Neural cell (in vitro differentiated cells): Measurements from ENCODE around the gene HMCN2. TPM values are rescaled to one million over a fixed set of nuclear protein-coding genes. Genes with fewer than 3 reads are reported as not detected.

Experiments used
- H2AFZ ChIP-seq: fragments of 200-600, 300-800 bp; sonication (generic), shearing (Covaris generic); 2 replicates; pipeline ENCODE4 v1.6.0; 2014; ENCODE audit warnings: low read depth, mild to moderate bottlenecking, antibody characterized with exemption, low read length, moderate library complexity
- H3F3A ChIP-seq: fragments of 200-600 bp; shearing (Covaris generic); 2 replicates; pipeline ENCODE4 v1.6.1; 2016; ENCODE audit warnings: mild to moderate bottlenecking, moderate library complexity, mixed read lengths, antibody characterized with exemption, low read length; ENCODE audit not compliant: insufficient read depth, poor library complexity, severe bottlenecking
- H3K27ac ChIP-seq: fragments of 200-600, 300-800 bp; sonication (generic), shearing (Covaris generic); 2 replicates; pipeline ENCODE4 v1.5.1; 2014; ENCODE audit warnings: mild to moderate bottlenecking, low read length, moderate library complexity
- H3K27me3 ChIP-seq: fragments of 300-800, 200-600 bp; sonication (generic), shearing (Covaris generic); 2 replicates; pipeline ENCODE4 v1.6.0; 2014; ENCODE audit warnings: mild to moderate bottlenecking, low read depth, low read length, moderate library complexity; ENCODE audit not compliant: insufficient read depth
- H3K36me3 ChIP-seq: fragments of 300-800, 200-600 bp; sonication (generic), shearing (Covaris generic); 2 replicates; pipeline ENCODE4 v1.5.1; 2014; ENCODE audit warnings: mild to moderate bottlenecking, antibody characterized with exemption, low read length, moderate library complexity; ENCODE audit not compliant: insufficient read depth
- H3K4me2 ChIP-seq: fragments of 300-800, 200-600 bp; sonication (generic), shearing (Covaris generic); 2 replicates; pipeline ENCODE4 v1.6.0; 2014; ENCODE audit warnings: mild to moderate bottlenecking, low read length
- H3K4me3 ChIP-seq: fragments of 300-800, 200-600 bp; sonication (generic), shearing (Covaris generic); 2 replicates; pipeline ENCODE4 v1.5.1; 2014; ENCODE audit warnings: mild to moderate bottlenecking, low read length, moderate library complexity
- H3K79me2 ChIP-seq: fragments of 200-600 bp; shearing (Covaris generic); replicated peaks from 2 replicates; pipeline ENCODE4 v1.6.0; 2014; ENCODE audit warnings: mild to moderate bottlenecking, low read length, moderate library complexity; ENCODE audit not compliant: insufficient read depth
- H3K9ac ChIP-seq: fragments of 300-800, 200-600 bp; sonication (generic), shearing (Covaris generic); 2 replicates; pipeline ENCODE4 v1.6.1; 2016; ENCODE audit warnings: mild to moderate bottlenecking, low read length, mixed read lengths
- H3K9me2 ChIP-seq: fragments of 200-600 bp; shearing (Covaris generic); 2 replicates; pipeline ENCODE4 v1.6.1; 2016; ENCODE audit warnings: mild to moderate bottlenecking, low read length, mixed read lengths; ENCODE audit not compliant: insufficient read depth
- H3K9me3 ChIP-seq: fragments of 200-600, 300-800 bp; sonication (generic), shearing (Covaris generic); 2 replicates; pipeline ENCODE4 v1.6.1; 2016; ENCODE audit warnings: mild to moderate bottlenecking, mixed run types, low read length, moderate library complexity, mixed read lengths
- H4K20me1 ChIP-seq: fragments of 200-600 bp; shearing (Covaris generic); 2 replicates; pipeline ENCODE4 v1.6.1; 2016; ENCODE audit warnings: mild to moderate bottlenecking, mixed run types; ENCODE audit not compliant: insufficient read depth
- EP300 ChIP-seq: fragments of 450-650 bp; conservative IDR thresholded peaks from 2 replicates; pipeline ENCODE4 v1.6.1; 2014; ENCODE audit warnings: antibody characterized with exemption, mild to moderate bottlenecking, moderate library complexity; ENCODE audit not compliant: poor library complexity, severe bottlenecking
- EZH2 ChIP-seq: fragments of 200-600, 300-800 bp; shearing (Covaris generic), sonication (generic); IDR thresholded peaks from 2 replicates; pipeline ENCODE4 v1.6.1; 2014; ENCODE audit warnings: antibody characterized with exemption, low read length, borderline replicate concordance, mild to moderate bottlenecking; ENCODE audit not compliant: insufficient read depth, poor library complexity, severe bottlenecking
- MXI1 ChIP-seq: fragments of 450-650 bp; conservative IDR thresholded peaks from 2 replicates; pipeline ENCODE4 v1.6.1; 2014; ENCODE audit warnings: antibody characterized with exemption, mild to moderate bottlenecking; ENCODE audit not compliant: poor library complexity, severe bottlenecking
- POLR2AphosphoS5 ChIP-seq: IDR thresholded peaks from 2 replicates; pipeline ENCODE4 v1.6.1; 2012
- RAD21 ChIP-seq: fragments of 450-650 bp; conservative IDR thresholded peaks from 2 replicates; pipeline ENCODE4 v1.6.1; 2014; ENCODE audit warnings: antibody characterized with exemption, mild to moderate bottlenecking, moderate library complexity
- SMC3 ChIP-seq: fragments of 450-650 bp; conservative IDR thresholded peaks from 2 replicates; pipeline ENCODE4 v1.6.1; 2014; ENCODE audit warnings: antibody characterized with exemption, mild to moderate bottlenecking, moderate library complexity; ENCODE audit not compliant: poor library complexity
- TAF1 ChIP-seq: IDR thresholded peaks from 2 replicates; pipeline ENCODE4 v1.6.1; 2012; ENCODE audit warnings: low read depth
- polyA plus RNA-seq: library from polyadenylated mRNA; depleted of rRNA; stranded (reverse); fragments of >200 nt; gene quantifications from 2 replicates; pipeline ENCODE4 v1.2.3, GENCODE V29; 2014
- TF ChIP-seq, protein P1 (sequence below): IDR thresholded peaks from 2 replicates; pipeline ENCODE4 v1.6.1; 2012; ENCODE audit warnings: borderline replicate concordance
- TF ChIP-seq, protein P2 (sequence below): fragments of 450-650 bp; IDR thresholded peaks from 2 replicates; pipeline ENCODE4 v1.5.1; 2014; ENCODE audit warnings: antibody characterized with exemption, mild to moderate bottlenecking, moderate library complexity; ENCODE audit not compliant: poor library complexity, severe bottlenecking

Gene HMCN2
- polyA plus RNA-seq, 1 donor from 2014 or later = 1.7 TPM

DNA sequence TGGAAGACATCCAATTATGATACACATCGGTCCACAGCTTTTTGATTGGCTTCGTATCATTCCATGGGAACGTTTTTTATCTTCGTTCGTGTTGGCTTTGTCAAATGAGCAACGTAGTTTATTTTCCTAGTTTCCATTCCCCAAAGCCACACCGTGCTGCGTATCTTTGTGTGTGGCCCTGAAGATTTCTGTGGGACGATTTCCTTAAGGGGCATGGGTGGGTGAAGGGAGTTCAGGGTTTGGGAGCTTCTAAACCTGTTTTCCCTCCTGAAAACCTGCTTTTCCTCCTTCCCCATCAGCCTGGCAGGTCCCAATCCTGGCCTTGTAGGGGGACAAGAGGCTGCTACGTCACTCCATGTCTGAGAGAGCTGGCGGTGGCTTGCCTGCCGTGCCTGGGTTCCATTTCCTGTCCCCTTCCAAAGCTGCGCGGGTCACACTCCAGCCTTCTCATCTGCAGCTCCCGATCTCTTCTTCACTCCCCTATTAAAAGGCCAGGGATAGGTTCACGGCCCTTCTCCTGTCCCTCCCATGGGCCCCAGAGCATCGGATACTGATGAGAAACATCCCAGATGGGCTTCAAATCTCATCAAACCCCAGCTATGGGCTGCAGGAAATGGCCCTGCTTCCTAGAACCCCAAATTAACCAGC is 155.7 kb downstream of the HMCN2 start:
- Histone ChIP-seq H3K9ac (no peak overlapping the region), H3K27me3 (no peaks in the 10 kb centered on the region), H3K4me3 (no peak overlapping the region), H3K9me2 (no peaks in the 10 kb centered on the region), H2AFZ (no peak overlapping the region), H3K36me3 (no peaks in the 10 kb centered on the region), H3K9me3 (no peaks in the 10 kb centered on the region), H3K4me2 (no peak overlapping the region), H3K79me2 (no peaks in the 10 kb centered on the region), H3F3A (no peaks in the 10 kb centered on the region), H3K27ac (no peak overlapping the region), H4K20me1 (no peaks in the 10 kb centered on the region)
- TF ChIP-seq EZH2 (no peak), SMC3 (no peak), RAD21 (no peak), MXI1 (no peak), TAF1 (no peak), EP300 (no peak), POLR2AphosphoS5 (no peak)
- TF ChIP-seq, protein P1, sequence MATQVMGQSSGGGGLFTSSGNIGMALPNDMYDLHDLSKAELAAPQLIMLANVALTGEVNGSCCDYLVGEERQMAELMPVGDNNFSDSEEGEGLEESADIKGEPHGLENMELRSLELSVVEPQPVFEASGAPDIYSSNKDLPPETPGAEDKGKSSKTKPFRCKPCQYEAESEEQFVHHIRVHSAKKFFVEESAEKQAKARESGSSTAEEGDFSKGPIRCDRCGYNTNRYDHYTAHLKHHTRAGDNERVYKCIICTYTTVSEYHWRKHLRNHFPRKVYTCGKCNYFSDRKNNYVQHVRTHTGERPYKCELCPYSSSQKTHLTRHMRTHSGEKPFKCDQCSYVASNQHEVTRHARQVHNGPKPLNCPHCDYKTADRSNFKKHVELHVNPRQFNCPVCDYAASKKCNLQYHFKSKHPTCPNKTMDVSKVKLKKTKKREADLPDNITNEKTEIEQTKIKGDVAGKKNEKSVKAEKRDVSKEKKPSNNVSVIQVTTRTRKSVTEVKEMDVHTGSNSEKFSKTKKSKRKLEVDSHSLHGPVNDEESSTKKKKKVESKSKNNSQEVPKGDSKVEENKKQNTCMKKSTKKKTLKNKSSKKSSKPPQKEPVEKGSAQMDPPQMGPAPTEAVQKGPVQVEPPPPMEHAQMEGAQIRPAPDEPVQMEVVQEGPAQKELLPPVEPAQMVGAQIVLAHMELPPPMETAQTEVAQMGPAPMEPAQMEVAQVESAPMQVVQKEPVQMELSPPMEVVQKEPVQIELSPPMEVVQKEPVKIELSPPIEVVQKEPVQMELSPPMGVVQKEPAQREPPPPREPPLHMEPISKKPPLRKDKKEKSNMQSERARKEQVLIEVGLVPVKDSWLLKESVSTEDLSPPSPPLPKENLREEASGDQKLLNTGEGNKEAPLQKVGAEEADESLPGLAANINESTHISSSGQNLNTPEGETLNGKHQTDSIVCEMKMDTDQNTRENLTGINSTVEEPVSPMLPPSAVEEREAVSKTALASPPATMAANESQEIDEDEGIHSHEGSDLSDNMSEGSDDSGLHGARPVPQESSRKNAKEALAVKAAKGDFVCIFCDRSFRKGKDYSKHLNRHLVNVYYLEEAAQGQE = no peak
- TF ChIP-seq, protein P2, sequence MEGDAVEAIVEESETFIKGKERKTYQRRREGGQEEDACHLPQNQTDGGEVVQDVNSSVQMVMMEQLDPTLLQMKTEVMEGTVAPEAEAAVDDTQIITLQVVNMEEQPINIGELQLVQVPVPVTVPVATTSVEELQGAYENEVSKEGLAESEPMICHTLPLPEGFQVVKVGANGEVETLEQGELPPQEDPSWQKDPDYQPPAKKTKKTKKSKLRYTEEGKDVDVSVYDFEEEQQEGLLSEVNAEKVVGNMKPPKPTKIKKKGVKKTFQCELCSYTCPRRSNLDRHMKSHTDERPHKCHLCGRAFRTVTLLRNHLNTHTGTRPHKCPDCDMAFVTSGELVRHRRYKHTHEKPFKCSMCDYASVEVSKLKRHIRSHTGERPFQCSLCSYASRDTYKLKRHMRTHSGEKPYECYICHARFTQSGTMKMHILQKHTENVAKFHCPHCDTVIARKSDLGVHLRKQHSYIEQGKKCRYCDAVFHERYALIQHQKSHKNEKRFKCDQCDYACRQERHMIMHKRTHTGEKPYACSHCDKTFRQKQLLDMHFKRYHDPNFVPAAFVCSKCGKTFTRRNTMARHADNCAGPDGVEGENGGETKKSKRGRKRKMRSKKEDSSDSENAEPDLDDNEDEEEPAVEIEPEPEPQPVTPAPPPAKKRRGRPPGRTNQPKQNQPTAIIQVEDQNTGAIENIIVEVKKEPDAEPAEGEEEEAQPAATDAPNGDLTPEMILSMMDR = no peak

DNA sequence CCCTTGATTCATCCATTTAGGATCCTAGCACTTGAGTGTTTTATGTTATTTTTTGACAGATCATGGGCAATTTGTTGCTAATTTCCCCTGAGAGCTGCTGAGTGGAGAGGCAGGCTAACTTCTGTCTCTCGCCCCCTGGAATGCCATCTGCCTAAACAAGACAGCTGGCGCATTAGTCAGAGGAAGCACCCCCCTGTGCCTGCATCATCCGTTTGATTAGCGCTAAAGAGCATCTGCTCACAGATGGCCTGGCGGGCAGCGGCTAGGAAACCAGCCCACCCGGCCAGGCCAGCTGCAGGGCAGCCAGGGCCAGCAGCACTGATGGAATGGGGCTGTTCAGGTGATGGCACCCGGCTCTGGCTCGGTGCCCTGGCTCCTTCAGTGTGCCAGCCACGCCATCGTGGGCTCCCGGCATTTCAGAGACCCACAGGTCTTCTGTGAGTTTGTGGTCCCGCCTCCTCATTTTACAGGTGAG is 156.3 kb downstream of the HMCN2 start:
- H3K9me2 ChIP-seq = no peaks in the 10 kb centered on the region
- no peaks in the 10 kb centered on the region for H3K27me3 ChIP-seq
- H3K9ac ChIP-seq = no peak overlapping the region
- TF ChIP-seq POLR2AphosphoS5 (peak; percentile 35), EP300 (peak; percentile 24), EZH2 (no peak), RAD21 (no peak), MXI1 (no peak), SMC3 (no peak), TAF1 (no peak)
- TF ChIP-seq, protein P2 = no peak
- TF ChIP-seq, protein P1 = no peak
- H3K36me3 ChIP-seq = no peaks in the 10 kb centered on the region
- no peak overlapping the region for H2AFZ ChIP-seq
- H3F3A ChIP-seq = no peaks in the 10 kb centered on the region
- H3K79me2 ChIP-seq = no peaks in the 10 kb centered on the region
- H3K9me3 ChIP-seq = no peaks in the 10 kb centered on the region
- H4K20me1 ChIP-seq = no peaks in the 10 kb centered on the region
- H3K4me2 ChIP-seq = no peak overlapping the region
- H3K27ac ChIP-seq = no peak overlapping the region
- H3K4me3 ChIP-seq = no peak overlapping the region
